EH (cell line): ENCODE results near the gene ZBTB46.
A peak's percentile ranks its signal among the peaks of the same experiment; 100 is the strongest.
"Not testable (repeated sequence)": the region's sequence is repeated elsewhere in the genome, so short reads cannot be mapped to it uniquely, and the experiment has no call there.

Experiments used
- DNase-seq: peaks from one replicate; pipeline ENCODE4 v3.0.0-alpha.2; 2015; ENCODE audit warnings: low read depth

ZBTB46 gene

GRCh38 chr20:63830841-63831588, at the start of gene ZBTB46:
Gene ZBTB46 (minus strand): TSS chr20:63831264. CDS start chr20:63790757, 40,507 bp downstream.
- DNase-seq = peak; percentile 48

- no peak for DNase-seq
Measured at GRCh38 chr20:63878899-63879663, 48.0 kb upstream of the ZBTB46 start.

GRCh38 chr20:63877755-63878470, 46.8 kb upstream of the ZBTB46 start:
- DNase-seq = no peak

GRCh38 chr20:63876489-63877036, 45.5 kb upstream of the ZBTB46 start:
- DNase-seq = no peak

- not testable (repeated sequence) for DNase-seq
Measured at GRCh38 chr20:63874241-63874640, 43.2 kb upstream of the ZBTB46 start.

GRCh38 chr20:63873477-63873971, 42.5 kb upstream of the ZBTB46 start:
- DNase-seq = peak; percentile 77

GRCh38 chr20:63868264-63868663, 37.2 kb upstream of the ZBTB46 start:
- DNase-seq = no peak

GRCh38 chr20:63867042-63867441, 36.0 kb upstream of the ZBTB46 start:
- not testable (repeated sequence) for DNase-seq

GRCh38 chr20:63864978-63865640, 34.0 kb upstream of the ZBTB46 start, which contains the start of gene TPD52L2:
Gene TPD52L2 (plus strand): TSS chr20:63865270. CDS start chr20:63865366, 96 bp downstream.
- peak; percentile 98 for DNase-seq

- no peak for DNase-seq
Measured at GRCh38 chr20:63864545-63864977, 33.5 kb upstream of the ZBTB46 start.

- DNase-seq = peak; percentile 82
Measured at GRCh38 chr20:63863798-63864544, 32.9 kb upstream of the ZBTB46 start.

GRCh38 chr20:63863021-63863797, 32.1 kb upstream of the ZBTB46 start:
- no peak for DNase-seq

- DNase-seq = no peak
Measured at GRCh38 chr20:63861981-63862901, 31.2 kb upstream of the ZBTB46 start.

GRCh38 chr20:63861365-63861934, 30.4 kb upstream of the ZBTB46 start, which contains the start of gene ABHD16B:
Gene ABHD16B (plus strand): TSS chr20:63861498. CDS start chr20:63861541, 43 bp downstream.
- DNase-seq = no peak

GRCh38 chr20:63860325-63861051, 29.4 kb upstream of the ZBTB46 start:
- no peak for DNase-seq

GRCh38 chr20:63859166-63859699, 28.2 kb upstream of the ZBTB46 start:
- DNase-seq = no peak
